T-helper 17 cell (primary cell): ENCODE data around the gene CACNG3. TPM values are rescaled to one million over a fixed set of nuclear protein-coding genes. Genes with fewer than 3 reads are reported as not detected.

Experiments used
- ATAC-seq: fragments of 150-1000 bp; cut with Tn5 transposase; 2 replicates; pipeline ENCODE4 v1.10.0; 2021; ENCODE audit warnings: mild to moderate bottlenecking, moderate library complexity
- DNase-seq, 3 donors: peaks; one replicate each; pipeline versions ENCODE4 v3.0.0 to v3.0.0-alpha.2; 2020 to 2021
- H3K9me3 ChIP-seq: one replicate; pipeline ENCODE4 v1.7.0; 2013; ENCODE audit warnings: low read length, mild to moderate bottlenecking; ENCODE audit not compliant: control insufficient read depth, poor library complexity, severe bottlenecking
- H3K27ac Mint-ChIP-seq: one replicate; pipeline ENCODE4 v1.8.0; 2022; ENCODE audit warnings: mild to moderate bottlenecking, moderate library complexity, mixed read lengths
- H3K27me3 Mint-ChIP-seq: one replicate; pipeline ENCODE4 v1.8.0; 2022; ENCODE audit warnings: mixed read lengths
- H3K36me3 Mint-ChIP-seq: one replicate; pipeline ENCODE4 v1.8.0; 2022; ENCODE audit warnings: low read depth, mixed read lengths
- H3K4me1 Mint-ChIP-seq: one replicate; pipeline ENCODE4 v1.8.0; 2022; ENCODE audit warnings: mild to moderate bottlenecking, mixed read lengths
- H3K4me3 Mint-ChIP-seq: one replicate; pipeline ENCODE4 v1.8.0; 2022; ENCODE audit warnings: mild to moderate bottlenecking, moderate library complexity, mixed read lengths
- total RNA-seq, 4 donors: library from RNA in 2 of 4; stranded (reverse) in 2 of 4; gene quantifications; one replicate each; pipeline ENCODE4 v1.2.3 and lab custom pipeline; 2022 to 2026

CACNG3 gene
- total RNA-seq, 2 donors from 2014 or later, result not detected

- H3K36me3 Mint-ChIP-seq, result peaks cover 4% of the 10 kb centered on the region
- no peak for ATAC-seq
- H3K4me1 Mint-ChIP-seq, result peaks cover 4% of the 10 kb centered on the region
- H3K4me3 Mint-ChIP-seq, result no peak overlapping the region
- no peak for DNase-seq
- H3K27ac Mint-ChIP-seq, result no peak overlapping the region
- peaks cover 56% of the 10 kb centered on the region for H3K27me3 Mint-ChIP-seq
- H3K9me3 ChIP-seq, result no peaks in the 10 kb centered on the region
These were observed 9.1 kb upstream of the CACNG3 start for GRCh38 chr16:24246911-24247607.

- H3K36me3 Mint-ChIP-seq, result no peaks in the 10 kb centered on the region
- no peak overlapping the region for H3K4me3 Mint-ChIP-seq
These were observed 2.9 kb upstream of the CACNG3 start for GRCh38 chr16:24253192-24253591.

GRCh38 chr16:24257958-24258357, 1.8 kb downstream of the CACNG3 start:
- H3K4me1 Mint-ChIP-seq, result peaks cover 3% of the 10 kb centered on the region
- ATAC-seq, result no peak
- no peak overlapping the region for H3K27ac Mint-ChIP-seq
- no peaks in the 10 kb centered on the region for H3K36me3 Mint-ChIP-seq
- H3K4me3 Mint-ChIP-seq, result no peak overlapping the region
- DNase-seq, result no peak
- no peaks in the 10 kb centered on the region for H3K9me3 ChIP-seq
- peaks cover 84% of the 10 kb centered on the region for H3K27me3 Mint-ChIP-seq

More at GRCh38 chr16:24253192-24253591, 2.9 kb upstream of the CACNG3 start:
- ATAC-seq, result peak; percentile 73
- Mint-ChIP-seq H3K27ac (no peak overlapping the region), H3K27me3 (peaks cover 74% of the 10 kb centered on the region), H3K4me1 (peaks cover 7% of the 10 kb centered on the region)
- DNase-seq, result peak in 1 of 3 donors; percentile 10
- no peaks in the 10 kb centered on the region for H3K9me3 ChIP-seq

GRCh38 chr16:24258791-24259190, 2.7 kb downstream of the CACNG3 start:
- no peak overlapping the region for H3K27ac Mint-ChIP-seq

GRCh38 chr16:24262816-24263215, 6.7 kb downstream of the CACNG3 start:
- H3K36me3 Mint-ChIP-seq, result peaks cover 4% of the 10 kb centered on the region
- H3K27me3 Mint-ChIP-seq, result peaks cover 47% of the 10 kb centered on the region
- H3K4me1 Mint-ChIP-seq, result no peaks in the 10 kb centered on the region
- DNase-seq (no peak), ATAC-seq (no peak)
- H3K27ac Mint-ChIP-seq, result no peak overlapping the region
- no peaks in the 10 kb centered on the region for H3K9me3 ChIP-seq
- H3K4me3 Mint-ChIP-seq, result no peak overlapping the region

More at GRCh38 chr16:24258791-24259190, 2.7 kb downstream of the CACNG3 start:
- no peaks in the 10 kb centered on the region for H3K9me3 ChIP-seq
- DNase-seq (no peak), ATAC-seq (no peak)
- Mint-ChIP-seq H3K4me3 (no peak overlapping the region), H3K36me3 (no peaks in the 10 kb centered on the region), H3K27me3 (peaks cover 79% of the 10 kb centered on the region), H3K4me1 (peaks cover 3% of the 10 kb centered on the region)

- Mint-ChIP-seq H3K27ac (no peak overlapping the region), H3K4me3 (no peak overlapping the region), H3K36me3 (no peaks in the 10 kb centered on the region), H3K27me3 (peaks cover 66% of the 10 kb centered on the region), H3K4me1 (no peaks in the 10 kb centered on the region)
- no peak for DNase-seq
- H3K9me3 ChIP-seq, result no peaks in the 10 kb centered on the region
- no peak for ATAC-seq
These were observed 14.7 kb downstream of the CACNG3 start for GRCh38 chr16:24270721-24271442.

GRCh38 chr16:24272379-24272778, 16.2 kb downstream of the CACNG3 start:
- no peaks in the 10 kb centered on the region for H3K9me3 ChIP-seq
- Mint-ChIP-seq H3K4me3 (no peak overlapping the region), H3K27ac (no peak overlapping the region), H3K27me3 (peaks cover 77% of the 10 kb centered on the region), H3K36me3 (no peaks in the 10 kb centered on the region), H3K4me1 (no peaks in the 10 kb centered on the region)
- DNase-seq (no peak), ATAC-seq (no peak)

GRCh38 chr16:24273508-24274182, 17.5 kb downstream of the CACNG3 start:
- DNase-seq (no peak), ATAC-seq (no peak)
- H3K9me3 ChIP-seq, result no peaks in the 10 kb centered on the region
- no peak overlapping the region for H3K4me3 Mint-ChIP-seq
- peaks cover 77% of the 10 kb centered on the region for H3K27me3 Mint-ChIP-seq
- no peak overlapping the region for H3K27ac Mint-ChIP-seq
- no peaks in the 10 kb centered on the region for H3K4me1 Mint-ChIP-seq
- H3K36me3 Mint-ChIP-seq, result peaks cover 2% of the 10 kb centered on the region

- Mint-ChIP-seq H3K4me1 (no peaks in the 10 kb centered on the region), H3K27ac (no peak overlapping the region), H3K4me3 (no peak overlapping the region), H3K27me3 (peaks cover 73% of the 10 kb centered on the region), H3K36me3 (peaks cover 2% of the 10 kb centered on the region)
- DNase-seq (no peak), ATAC-seq (no peak)
- no peaks in the 10 kb centered on the region for H3K9me3 ChIP-seq
These were observed 19.3 kb downstream of the CACNG3 start for GRCh38 chr16:24275413-24275812.

- Mint-ChIP-seq H3K4me3 (no peak overlapping the region), H3K27me3 (peaks cover 51% of the 10 kb centered on the region), H3K4me1 (no peaks in the 10 kb centered on the region), H3K36me3 (peaks cover 2% of the 10 kb centered on the region), H3K27ac (no peak overlapping the region)
- no peaks in the 10 kb centered on the region for H3K9me3 ChIP-seq
- no peak for ATAC-seq
- DNase-seq, result no peak
These were observed 23.9 kb downstream of the CACNG3 start for GRCh38 chr16:24279982-24280515.

GRCh38 chr16:24281466-24281865, 25.3 kb downstream of the CACNG3 start:
- Mint-ChIP-seq H3K4me1 (no peaks in the 10 kb centered on the region), H3K27ac (no peak overlapping the region), H3K27me3 (peaks cover 51% of the 10 kb centered on the region), H3K4me3 (no peak overlapping the region), H3K36me3 (peaks cover 2% of the 10 kb centered on the region)
- no peak for DNase-seq
- H3K9me3 ChIP-seq, result no peaks in the 10 kb centered on the region
- ATAC-seq, result no peak

- ATAC-seq, result no peak
- peaks cover 5% of the 10 kb centered on the region for H3K36me3 Mint-ChIP-seq
- no peak for DNase-seq
- H3K4me1 Mint-ChIP-seq, result no peaks in the 10 kb centered on the region
- H3K9me3 ChIP-seq, result no peaks in the 10 kb centered on the region
- peaks cover 51% of the 10 kb centered on the region for H3K27me3 Mint-ChIP-seq
- no peak overlapping the region for H3K27ac Mint-ChIP-seq
- no peak overlapping the region for H3K4me3 Mint-ChIP-seq
These were observed 26.0 kb downstream of the CACNG3 start for GRCh38 chr16:24282141-24282540.

GRCh38 chr16:24286741-24287405, 30.7 kb downstream of the CACNG3 start:
- Mint-ChIP-seq H3K36me3 (peaks cover 3% of the 10 kb centered on the region), H3K27me3 (peaks cover 28% of the 10 kb centered on the region), H3K27ac (no peak overlapping the region), H3K4me3 (no peak overlapping the region), H3K4me1 (no peaks in the 10 kb centered on the region)
- ATAC-seq (no peak), DNase-seq (no peak)
- no peaks in the 10 kb centered on the region for H3K9me3 ChIP-seq
